ENCODE measurements around the gene CHMP4A.

GRCh38 chr14:24197056-24197450 is 16.2 kb downstream of the CHMP4A start:
- TF ChIP-seq POLR2AphosphoS5 (IDR thresholded peaks at IDR 0.05; ENCODE audit: insufficient read depth in 1 of 2, low read depth in 1 of 2): no peak
- TF ChIP-seq, protein P1, sequence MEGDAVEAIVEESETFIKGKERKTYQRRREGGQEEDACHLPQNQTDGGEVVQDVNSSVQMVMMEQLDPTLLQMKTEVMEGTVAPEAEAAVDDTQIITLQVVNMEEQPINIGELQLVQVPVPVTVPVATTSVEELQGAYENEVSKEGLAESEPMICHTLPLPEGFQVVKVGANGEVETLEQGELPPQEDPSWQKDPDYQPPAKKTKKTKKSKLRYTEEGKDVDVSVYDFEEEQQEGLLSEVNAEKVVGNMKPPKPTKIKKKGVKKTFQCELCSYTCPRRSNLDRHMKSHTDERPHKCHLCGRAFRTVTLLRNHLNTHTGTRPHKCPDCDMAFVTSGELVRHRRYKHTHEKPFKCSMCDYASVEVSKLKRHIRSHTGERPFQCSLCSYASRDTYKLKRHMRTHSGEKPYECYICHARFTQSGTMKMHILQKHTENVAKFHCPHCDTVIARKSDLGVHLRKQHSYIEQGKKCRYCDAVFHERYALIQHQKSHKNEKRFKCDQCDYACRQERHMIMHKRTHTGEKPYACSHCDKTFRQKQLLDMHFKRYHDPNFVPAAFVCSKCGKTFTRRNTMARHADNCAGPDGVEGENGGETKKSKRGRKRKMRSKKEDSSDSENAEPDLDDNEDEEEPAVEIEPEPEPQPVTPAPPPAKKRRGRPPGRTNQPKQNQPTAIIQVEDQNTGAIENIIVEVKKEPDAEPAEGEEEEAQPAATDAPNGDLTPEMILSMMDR (IDR thresholded peaks at IDR 0.05): no peak
- no peak for TF ChIP-seq POLR2A (IDR thresholded peaks at IDR 0.05)

Data from vagina (tissue), 2 donors.